Measurements from ENCODE around the gene OXNAD1. TPM values are rescaled to one million over a fixed set of nuclear protein-coding genes. Genes with fewer than 3 reads are reported as not detected.

OXNAD1 gene
- total RNA-seq, 1 experiment from 2014 or later: 12.1 TPM

GRCh38 chr3:16301507-16301906 is 36.5 kb downstream of the OXNAD1 start:
- H3K36me3 ChIP-seq (ENCODE audit: control insufficient read depth in 1 of 2, insufficient read depth in 2 of 2, low read length in 2 of 2): peaks cover 3 to 6% of the 10 kb centered on the region in 2 experiments; a peak in 1 of 4 replicates
- H3K4me1 ChIP-seq (ENCODE audit: control insufficient read depth in 1 of 2, insufficient read depth in 2 of 2, low read length in 2 of 2): no peaks in the 10 kb centered on the region
- no peaks in the 10 kb centered on the region; the same call in 1 of the 2 replicates for H3K79me2 ChIP-seq (ENCODE audit: insufficient read depth, low read length)
- no peak overlapping the region for H2AFZ ChIP-seq (ENCODE audit: low read depth, low read length, poor library complexity, severe bottlenecking)
- intact Hi-C loops (cut with micrococcal nuclease): no loop called here
- TF ChIP-seq POLR2A (IDR thresholded peaks at IDR 0.05; ENCODE audit: borderline replicate concordance, extremely low read depth, insufficient read depth, insufficient read length): no peak
- TF ChIP-seq ZBTB33 (IDR thresholded peaks at IDR 0.05; ENCODE audit: extremely low read depth, insufficient replicate concordance, low read length): no peak
- no peak for TF ChIP-seq SIN3A (IDR thresholded peaks at IDR 0.05; ENCODE audit: low read depth)
- TF ChIP-seq JUND (IDR thresholded peaks at IDR 0.05): no peak
- no peak for TF ChIP-seq YY1 (IDR thresholded peaks at IDR 0.05; ENCODE audit: extremely low read depth, insufficient replicate concordance, low read depth, low read length)
- no peak for TF ChIP-seq POLR2AphosphoS5 (IDR thresholded peaks at IDR 0.05; ENCODE audit: low read depth, low read length)
- no peak for TF ChIP-seq CTCF (IDR thresholded peaks at IDR 0.05 in 2 of 3, conservative IDR thresholded peaks at IDR 0.05 in 1 of 3; ENCODE audit: borderline replicate concordance in 1 of 3, insufficient read depth in 1 of 3, low read depth in 2 of 3, low read length in 2 of 3)
- TF ChIP-seq EGR1 (IDR thresholded peaks at IDR 0.05; ENCODE audit: low read depth): no peak
- TF ChIP-seq EZH2phosphoT487 (IDR thresholded peaks at IDR 0.05; ENCODE audit: borderline replicate concordance): no peak
- no peak for TF ChIP-seq ATF3 (IDR thresholded peaks at IDR 0.05)
- TF ChIP-seq CEBPB (IDR thresholded peaks at IDR 0.05; ENCODE audit: low read depth): no peak
- no peak for TF ChIP-seq FOSL1 (IDR thresholded peaks at IDR 0.05; ENCODE audit: low read depth)
- no peaks in the 10 kb centered on the region; a peak in 1 of 4 replicates for H3K9me3 ChIP-seq (ENCODE audit: control insufficient read depth in 1 of 2, insufficient read depth in 1 of 2, low read depth in 1 of 2, low read length in 2 of 2)
- no peaks in the 10 kb centered on the region for H3K27me3 ChIP-seq (ENCODE audit: insufficient read depth, low read length)
- H3K9ac ChIP-seq (ENCODE audit: low read length): no peak overlapping the region
- DNase-seq (ENCODE audit: low read depth, low spot score): no peak
- no peak overlapping the region for H3K4me2 ChIP-seq (ENCODE audit: low read length)
- ChIA-PET RAD21 (ENCODE audit: low non-redundant PET in 1 of 2, low total read pairs in 2 of 2, uncharacterized antibody in 2 of 2, unreplicated experiment in 2 of 2) (no interaction called here), CTCF (no interaction called here), POLR2A (no interaction called here)
- no peak for ATAC-seq
- no peaks in the 10 kb centered on the region for H4K20me1 ChIP-seq (ENCODE audit: insufficient read depth)
- no peak overlapping the region for H3K27ac ChIP-seq (ENCODE audit: low read depth, low read length)
- H3K4me3 ChIP-seq (replicated peaks in 1 of 2; ENCODE audit: low read depth in 1 of 2, low read length in 2 of 2): no peak overlapping the region
- H3K9me2 ChIP-seq (ENCODE audit: insufficient read depth): no peaks in the 10 kb centered on the region
- no TSS peak for BruUV-seq (replicated peaks)

Measured in HCT116 (cell line).